Mesenchymal stem cell (in vitro differentiated cells and primary cell): Measurements from ENCODE around the gene C5orf22.

Source experiments
- DNase-seq: peaks from one replicate; pipeline ENCODE4 v3.0.0-alpha.2; 2013
- H2AFZ ChIP-seq: one replicate; pipeline ENCODE4 v1.6.1; 2013; ENCODE audit warnings: low read depth, mild to moderate bottlenecking, control low read depth, inconsistent platforms, low read length, moderate library complexity
- H2AK5ac ChIP-seq: 2 replicates; pipeline ENCODE4 v1.6.1; 2013; ENCODE audit warnings: low read length, moderate library complexity, mild to moderate bottlenecking, inconsistent platforms; ENCODE audit not compliant: severe bottlenecking
- H2BK120ac ChIP-seq: one replicate; pipeline ENCODE4 v1.6.1; 2013; ENCODE audit warnings: low read depth, mild to moderate bottlenecking, inconsistent platforms, low read length, moderate library complexity
- H2BK12ac ChIP-seq, 2 experiments: one replicate each; pipeline ENCODE4 v1.6.1; 2013; ENCODE audit warnings: inconsistent platforms in 2 of 2, low read length in 2 of 2, mild to moderate bottlenecking in 2 of 2, moderate library complexity in 2 of 2, control low read depth in 1 of 2
- H2BK15ac ChIP-seq: one replicate; pipeline ENCODE4 v1.6.1; 2013; ENCODE audit warnings: mild to moderate bottlenecking, low read depth, inconsistent platforms; ENCODE audit not compliant: poor library complexity, severe bottlenecking
- H2BK5ac ChIP-seq: 2 replicates; pipeline ENCODE4 v1.6.1; 2013; ENCODE audit warnings: low read depth, mild to moderate bottlenecking, low read length, control low read depth, inconsistent platforms; ENCODE audit not compliant: poor library complexity, severe bottlenecking
- H3K14ac ChIP-seq, 2 experiments: one replicate each; pipeline ENCODE4 v1.6.1; 2013; ENCODE audit warnings: inconsistent platforms in 2 of 2, low read length in 2 of 2, control low read depth in 1 of 2, mild to moderate bottlenecking in 1 of 2, moderate library complexity in 1 of 2
- H3K18ac ChIP-seq, 2 experiments: one replicate each; pipeline ENCODE4 v1.6.1; 2013; ENCODE audit warnings: inconsistent platforms in 2 of 2, low read length in 2 of 2, control low read depth in 1 of 2, low read depth in 1 of 2, mild to moderate bottlenecking in 1 of 2
- H3K23ac ChIP-seq, 2 experiments: one replicate each; pipeline ENCODE4 v1.6.1; 2013; ENCODE audit warnings: inconsistent platforms in 2 of 2, low read length in 2 of 2, mild to moderate bottlenecking in 2 of 2, moderate library complexity in 2 of 2, control low read depth in 1 of 2
- H3K27ac ChIP-seq: 2 replicates; pipeline ENCODE4 v1.5.1; 2013; ENCODE audit warnings: mild to moderate bottlenecking, moderate library complexity, low read length, control low read depth, inconsistent platforms; ENCODE audit not compliant: poor library complexity, severe bottlenecking
- H3K27me3 ChIP-seq, 2 experiments: 2 replicates each; pipeline versions ENCODE4 v1.6.1 to v1.7.0; 2013; ENCODE audit warnings: low read length in 2 of 2, mild to moderate bottlenecking in 2 of 2, moderate library complexity in 2 of 2, control low read depth in 1 of 2, inconsistent platforms in 1 of 2; ENCODE audit not compliant: control insufficient read depth in 1 of 2, insufficient read depth in 1 of 2
- H3K36me3 ChIP-seq, 2 experiments: 2 replicates each; pipeline versions ENCODE4 v1.6.1 to v1.7.0; 2013; ENCODE audit warnings: low read length in 2 of 2, control low read depth in 1 of 2, inconsistent platforms in 1 of 2, low read depth in 1 of 2, mild to moderate bottlenecking in 1 of 2; ENCODE audit not compliant: insufficient read depth in 2 of 2, control insufficient read depth in 1 of 2
- H3K4ac ChIP-seq, 2 experiments: one replicate each; pipeline ENCODE4 v1.6.1; 2013; ENCODE audit warnings: inconsistent platforms in 2 of 2, low read length in 2 of 2, mild to moderate bottlenecking in 2 of 2, moderate library complexity in 2 of 2, control low read depth in 1 of 2, low read depth in 1 of 2
- H3K4me1 ChIP-seq: 2 replicates; pipeline ENCODE4 v1.6.1; 2013; ENCODE audit warnings: low read depth, low read length, control low read depth; ENCODE audit not compliant: control insufficient read depth, insufficient read depth
- H3K4me2 ChIP-seq: 2 replicates; pipeline ENCODE4 v1.6.1; 2013; ENCODE audit warnings: low read length, mild to moderate bottlenecking, inconsistent platforms; ENCODE audit not compliant: poor library complexity, severe bottlenecking
- H3K4me3 ChIP-seq, 2 experiments: 2 replicates each; pipeline versions ENCODE4 v1.5.1 to v1.7.0; 2013; ENCODE audit warnings: low read length in 2 of 2, mild to moderate bottlenecking in 2 of 2, control low read depth in 1 of 2, low read depth in 1 of 2; ENCODE audit not compliant: insufficient read depth in 1 of 2
- H3K79me1 ChIP-seq: replicated peaks from 2 replicates; pipeline ENCODE4 v1.6.1; 2013; ENCODE audit warnings: mild to moderate bottlenecking, control low read depth, low read length, inconsistent platforms; ENCODE audit not compliant: poor library complexity, severe bottlenecking
- H3K9ac ChIP-seq: 2 replicates; pipeline ENCODE4 v1.7.0; 2013; ENCODE audit warnings: mild to moderate bottlenecking, low read length, moderate library complexity
- H3K9me3 ChIP-seq: 2 replicates; pipeline ENCODE4 v1.7.0; 2013; ENCODE audit warnings: mild to moderate bottlenecking, low read length; ENCODE audit not compliant: control insufficient read depth
- H4K8ac ChIP-seq: one replicate; pipeline ENCODE4 v1.6.1; 2013; ENCODE audit warnings: inconsistent platforms, mild to moderate bottlenecking, low read length, moderate library complexity
- H4K91ac ChIP-seq: one replicate; pipeline ENCODE4 v1.6.1; 2013; ENCODE audit warnings: mild to moderate bottlenecking, low read length, inconsistent platforms
- WGBS: methylation state at CpG from one replicate; pipeline ENCODE4 v1.1.7; 2013; ENCODE audit warnings: mixed read lengths; 5-methylcytosine and 5-hydroxymethylcytosine counted together

Gene C5orf22

DNA sequence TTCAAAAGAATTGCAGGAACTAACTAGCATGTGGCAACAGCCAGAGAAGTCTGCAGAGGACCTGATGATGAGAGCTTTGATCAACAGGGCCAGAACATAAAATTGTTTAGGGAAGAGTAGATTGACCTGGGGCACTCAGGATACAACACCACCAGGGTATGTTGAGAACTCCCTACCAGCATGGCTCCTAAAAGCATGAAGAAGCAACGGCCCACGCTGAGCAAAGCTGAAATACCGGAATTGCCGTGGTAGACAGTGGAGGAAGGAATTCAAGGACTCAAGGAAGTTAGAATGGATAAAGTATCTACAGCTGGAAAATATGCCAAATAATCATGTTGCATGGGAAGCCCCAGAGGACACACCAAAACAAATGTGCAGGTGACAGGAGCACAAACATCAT is 31.8 kb upstream of the C5orf22 start:
- Histone ChIP-seq H3K14ac (no peak overlapping the region), H3K9me3 (no peaks in the 10 kb centered on the region), H3K4me3 (no peak overlapping the region), H3K4me2 (no peak overlapping the region), H2AK5ac (no peak overlapping the region), H2BK15ac (no peak overlapping the region), H3K4ac (no peak overlapping the region), H4K8ac (no peak overlapping the region), H3K18ac (no peak overlapping the region), H4K91ac (no peak overlapping the region), H3K9ac (no peak overlapping the region), H3K23ac (no peak overlapping the region), H2BK12ac (no peak overlapping the region), H3K27ac (no peak overlapping the region), H2AFZ (no peak overlapping the region), H3K4me1 (no peaks in the 10 kb centered on the region), H3K79me1 (peaks cover 46% of the 10 kb centered on the region), H2BK120ac (no peak overlapping the region), H3K36me3 (peaks cover 70 to 100% of the 10 kb centered on the region in 2 experiments), H2BK5ac (no peak overlapping the region), H3K27me3 (no peaks in the 10 kb centered on the region)
- 96% methylated on average over 4 of the region's 4 CpGs for WGBS
- no peak for DNase-seq

DNA sequence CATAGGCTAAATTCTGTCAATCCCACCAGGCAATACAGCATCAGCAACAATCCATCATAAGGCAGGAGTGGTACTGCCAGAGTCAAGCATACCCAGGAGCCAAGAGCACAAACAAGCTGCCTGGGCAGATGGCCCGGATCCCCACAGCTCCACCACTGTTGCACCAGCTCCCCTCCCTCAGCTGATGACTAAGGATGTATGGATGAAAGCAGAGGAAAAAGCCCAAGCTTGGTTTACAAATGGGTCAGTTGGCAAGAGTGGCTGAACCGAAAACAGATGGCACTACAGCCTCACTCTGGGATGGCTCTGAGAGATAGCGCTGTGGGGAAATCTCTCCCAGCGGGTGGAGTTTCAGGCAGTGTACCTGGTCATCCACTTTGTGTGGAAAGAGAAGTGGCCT is 29.6 kb upstream of the C5orf22 start:
- Histone ChIP-seq H3K27me3 (no peaks in the 10 kb centered on the region), H2BK15ac (no peak overlapping the region), H3K9me3 (no peaks in the 10 kb centered on the region), H3K4ac (no peak overlapping the region), H3K27ac (no peak overlapping the region), H3K79me1 (peaks cover 35% of the 10 kb centered on the region), H3K4me3 (no peak overlapping the region), H3K4me2 (no peak overlapping the region), H2BK5ac (no peak overlapping the region), H2AK5ac (no peak overlapping the region), H4K8ac (no peak overlapping the region), H3K14ac (no peak overlapping the region), H2AFZ (no peak overlapping the region), H2BK12ac (no peak overlapping the region), H3K36me3 (peaks cover 51 to 93% of the 10 kb centered on the region in 2 experiments), H3K9ac (no peak overlapping the region), H2BK120ac (no peak overlapping the region), H3K18ac (no peak overlapping the region), H4K91ac (no peak overlapping the region), H3K23ac (no peak overlapping the region), H3K4me1 (no peaks in the 10 kb centered on the region)
- no peak for DNase-seq
- WGBS, result 93% methylated on average over 4 of the region's 4 CpGs

DNA sequence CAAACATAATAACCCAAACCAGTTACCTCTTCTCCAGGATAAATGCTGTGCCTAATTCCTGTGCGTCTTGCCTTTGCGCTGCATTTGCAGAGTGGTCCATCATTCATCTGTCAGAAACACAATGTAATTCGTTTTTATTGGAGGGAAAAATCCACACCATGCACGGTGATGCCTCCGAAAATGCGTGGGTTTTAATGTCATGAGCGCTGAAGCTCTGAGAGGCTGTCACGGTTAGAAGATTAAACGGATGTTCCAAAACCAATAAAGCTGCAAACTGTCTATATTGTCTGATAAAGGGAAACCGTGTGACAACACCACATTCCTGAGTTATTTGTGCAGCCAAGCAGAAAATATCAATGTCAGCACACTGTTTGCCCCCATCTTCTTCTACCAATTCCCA is 27.6 kb upstream of the C5orf22 start:
- H4K91ac ChIP-seq, result no peak overlapping the region
- H3K4me3 ChIP-seq, result no peak overlapping the region
- H3K4me1 ChIP-seq, result no peaks in the 10 kb centered on the region
- H3K27ac ChIP-seq, result no peak overlapping the region
- no peaks in the 10 kb centered on the region for H3K9me3 ChIP-seq
- no peak overlapping the region for H3K14ac ChIP-seq
- H3K18ac ChIP-seq, result no peak overlapping the region
- H3K79me1 ChIP-seq, result peaks cover 34% of the 10 kb centered on the region
- H2AK5ac ChIP-seq, result no peak overlapping the region
- WGBS, result 98% methylated on average over 10 of the region's 10 CpGs
- H3K23ac ChIP-seq, result no peak overlapping the region
- H2BK15ac ChIP-seq, result no peak overlapping the region
- no peak overlapping the region for H3K9ac ChIP-seq
- H2BK5ac ChIP-seq, result no peak overlapping the region
- H3K36me3 ChIP-seq, result peaks cover 46 to 91% of the 10 kb centered on the region in 2 experiments
- no peak overlapping the region for H4K8ac ChIP-seq
- no peaks in the 10 kb centered on the region for H3K27me3 ChIP-seq
- no peak overlapping the region for H3K4ac ChIP-seq
- no peak overlapping the region for H3K4me2 ChIP-seq
- DNase-seq, result no peak
- H2BK120ac ChIP-seq, result no peak overlapping the region
- no peak overlapping the region for H2BK12ac ChIP-seq
- no peak overlapping the region for H2AFZ ChIP-seq

DNA sequence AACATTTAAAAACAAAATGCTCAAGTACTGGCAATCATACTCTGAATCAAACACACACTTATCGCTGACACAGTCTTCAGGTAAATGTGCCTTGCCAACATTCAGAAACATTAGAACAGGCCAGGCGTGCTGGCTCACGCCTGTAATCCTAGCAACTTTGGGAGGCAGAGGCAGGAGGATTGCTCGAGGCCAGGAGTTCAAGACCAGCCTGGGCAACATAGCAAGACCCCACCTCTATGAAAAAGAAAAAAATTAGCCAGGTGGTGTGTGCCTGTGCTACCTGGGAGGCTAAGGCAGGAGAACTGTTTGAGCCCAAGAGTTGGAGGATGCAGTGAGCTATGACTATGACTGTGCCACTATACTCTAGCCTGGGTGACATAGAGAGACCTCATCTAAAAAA is 20.8 kb upstream of the C5orf22 start:
- Histone ChIP-seq H2BK120ac (no peak overlapping the region), H3K36me3 (peaks cover 48 to 92% of the 10 kb centered on the region in 2 experiments), H2BK5ac (no peak overlapping the region), H2BK15ac (no peak overlapping the region), H3K9me3 (no peaks in the 10 kb centered on the region), H3K4ac (no peak overlapping the region), H3K79me1 (peaks cover 28% of the 10 kb centered on the region), H3K27me3 (no peaks in the 10 kb centered on the region), H2BK12ac (no peak overlapping the region), H4K8ac (no peak overlapping the region), H3K14ac (no peak overlapping the region), H3K18ac (no peak overlapping the region), H3K4me1 (no peaks in the 10 kb centered on the region), H4K91ac (no peak overlapping the region), H3K23ac (no peak overlapping the region), H3K9ac (no peak overlapping the region), H2AK5ac (no peak overlapping the region), H3K27ac (no peak overlapping the region), H3K4me2 (no peak overlapping the region), H3K4me3 (no peak overlapping the region), H2AFZ (no peak overlapping the region)
- DNase-seq, result no peak
- WGBS, result 98% methylated on average over 4 of the region's 4 CpGs
